GM12875 (cell line): ENCODE results near the gene PLCB1.
"Not testable (repeated sequence)": the region's sequence is repeated elsewhere in the genome, so short reads cannot be mapped to it uniquely, and the experiment has no call there.

Experiments
- H3K4me3 ChIP-seq: one replicate; pipeline ENCODE4 v1.5.1; 2011; ENCODE audit warnings: low read depth, low read length, control low read depth
- CTCF ChIP-seq: IDR thresholded peaks from 2 replicates; pipeline ENCODE4 v1.5.1; 2011; ENCODE audit warnings: low read depth, mild to moderate bottlenecking, control low read depth, inconsistent platforms, low read length, moderate library complexity, borderline replicate concordance; ENCODE audit not compliant: insufficient read depth

Gene PLCB1

DNA sequence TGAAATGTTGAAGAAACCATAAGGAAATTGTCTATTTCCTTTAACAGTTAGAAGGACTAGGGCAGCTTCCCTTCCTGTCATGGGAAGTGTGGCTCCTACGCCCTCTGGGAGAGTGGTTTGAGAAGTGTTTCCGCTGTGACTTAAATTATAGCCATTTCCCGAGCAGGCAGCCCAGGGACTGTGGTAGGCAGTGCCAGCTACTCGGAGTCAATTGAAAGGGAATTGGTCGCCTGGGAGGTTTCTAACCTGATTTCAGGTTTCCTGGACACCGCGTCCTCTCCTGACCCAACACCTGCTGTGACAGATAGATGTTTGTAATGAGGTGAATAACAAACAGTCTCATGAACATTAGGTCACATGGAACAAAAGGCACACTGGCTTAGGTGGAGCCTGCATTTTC, 680.8 kb downstream of the PLCB1 start:
- TF ChIP-seq CTCF = no peak

GRCh38 chr20:8815208-8815607, 683.1 kb downstream of the PLCB1 start:
- no peak overlapping the region for H3K4me3 ChIP-seq
- TF ChIP-seq CTCF = no peak

More for the DNA sequence above, 680.8 kb downstream of the PLCB1 start:
- H3K4me3 ChIP-seq = no peak overlapping the region

- no peak overlapping the region for H3K4me3 ChIP-seq
Measured at GRCh38 chr20:8829256-8829655, 697.2 kb downstream of the PLCB1 start.

GRCh38 chr20:8834294-8834693, 702.2 kb downstream of the PLCB1 start:
- H3K4me3 ChIP-seq = not testable (repeated sequence)

More at GRCh38 chr20:8829256-8829655, 697.2 kb downstream of the PLCB1 start:
- peak; percentile 23; the same call in 1 of the 2 replicates for TF ChIP-seq CTCF

DNA sequence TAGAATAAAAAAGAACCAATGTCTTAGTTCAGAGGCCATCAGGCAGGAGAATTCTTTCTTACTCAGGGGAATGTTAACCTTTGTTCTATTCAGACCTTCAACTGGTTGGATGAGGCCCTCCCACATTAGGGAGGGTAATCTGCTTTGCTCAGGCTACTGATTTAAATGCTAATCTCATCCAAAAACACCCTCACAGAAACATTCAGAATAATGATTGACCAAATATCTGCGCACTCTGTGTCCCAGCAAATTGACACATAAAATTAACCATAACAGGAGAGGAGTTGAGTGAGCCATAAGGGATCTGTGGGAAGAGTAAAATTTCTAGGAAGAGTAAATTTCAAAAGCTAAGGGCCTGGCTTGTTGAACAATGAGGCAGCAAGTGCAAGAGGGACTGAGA, 702.8 kb downstream of the PLCB1 start:
- TF ChIP-seq CTCF = no peak
- no peak overlapping the region for H3K4me3 ChIP-seq

DNA sequence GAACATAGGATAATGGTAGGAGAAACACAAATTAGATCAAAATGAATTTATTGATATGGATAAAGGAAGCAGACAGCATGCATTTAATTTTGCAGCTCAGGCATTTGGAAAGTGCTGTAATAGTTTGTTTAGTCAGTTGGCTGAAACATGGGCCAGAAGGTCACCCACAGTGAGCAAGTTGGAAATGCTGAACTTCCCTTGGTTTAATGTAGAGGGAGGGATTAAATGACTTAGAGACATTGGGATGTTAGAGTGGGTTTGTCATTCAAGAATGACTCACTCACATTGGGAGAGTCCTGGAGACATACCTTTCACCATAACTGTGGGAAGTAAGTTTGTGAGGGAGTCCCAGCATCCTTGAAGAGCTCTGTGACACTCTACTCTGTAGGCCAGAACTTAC, 705.3 kb downstream of the PLCB1 start:
- no peak overlapping the region for H3K4me3 ChIP-seq
- no peak for TF ChIP-seq CTCF

GRCh38 chr20:8842525-8842924, 710.5 kb downstream of the PLCB1 start:
- no peak overlapping the region for H3K4me3 ChIP-seq
- TF ChIP-seq CTCF = no peak

DNA sequence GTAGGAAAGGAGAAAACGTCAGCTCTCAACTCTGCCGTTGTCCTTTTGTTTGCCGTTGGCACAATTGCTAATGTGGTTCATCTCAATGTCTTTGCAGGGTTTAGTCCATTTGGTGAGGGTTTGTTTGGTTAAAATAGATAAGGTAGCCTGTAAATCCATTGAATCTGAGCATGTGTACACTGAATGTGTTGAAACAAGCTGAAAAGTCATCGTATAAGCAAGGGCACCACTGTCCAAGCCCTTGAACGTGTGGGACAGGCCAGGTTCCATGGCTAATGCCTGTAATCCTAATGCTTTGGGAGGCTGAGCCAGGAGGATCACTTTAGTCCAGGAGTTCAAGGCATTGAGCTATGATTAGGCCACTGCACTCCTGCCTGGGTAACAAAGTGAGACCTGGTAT, 712.1 kb downstream of the PLCB1 start:
- TF ChIP-seq CTCF = no peak
- H3K4me3 ChIP-seq = no peak overlapping the region
